GM19238 (cell line): ENCODE results near the gene MYG1.
A peak's percentile ranks its signal among the peaks of the same experiment; 100 is the strongest.
"Not testable (repeated sequence)": the region's sequence is repeated elsewhere in the genome, so short reads cannot be mapped to it uniquely, and the experiment has no call there.

Source experiments
- DNase-seq: peaks from one replicate; pipeline ENCODE4 v3.0.0; 2011; ENCODE audit warnings: low spot score; ENCODE audit not compliant: insufficient read length

Gene MYG1

DNA sequence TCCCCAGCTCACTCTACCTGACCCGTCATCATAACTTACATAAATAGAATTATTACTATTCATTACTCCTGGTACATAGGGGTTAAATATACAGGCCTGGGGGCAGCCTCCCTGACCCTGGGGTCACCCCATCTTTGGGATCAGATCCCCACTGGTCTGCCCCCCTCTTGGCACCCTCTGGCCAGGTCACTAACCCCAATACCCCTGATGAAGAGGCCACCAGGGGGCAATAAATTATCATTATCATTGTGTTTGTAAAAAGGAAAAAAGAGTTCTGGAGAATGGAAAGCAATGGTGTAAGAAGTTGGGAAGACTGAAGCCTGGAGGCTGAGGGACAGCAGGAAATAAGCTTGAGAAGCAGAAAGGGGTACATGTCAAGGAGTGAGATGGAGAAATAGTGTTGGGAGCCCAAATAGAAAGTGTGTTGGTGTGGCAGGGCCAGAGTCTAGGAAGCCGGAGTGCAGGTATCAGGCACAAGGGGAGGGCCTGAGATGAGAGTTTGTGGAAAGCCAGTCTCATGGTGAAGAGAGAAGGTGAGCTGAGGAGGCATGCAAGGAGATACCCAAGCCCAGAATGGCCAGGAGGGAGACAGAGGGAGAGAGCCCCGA lies 28.0 kb downstream of the MYG1 start:
- DNase-seq, result no peak

DNA sequence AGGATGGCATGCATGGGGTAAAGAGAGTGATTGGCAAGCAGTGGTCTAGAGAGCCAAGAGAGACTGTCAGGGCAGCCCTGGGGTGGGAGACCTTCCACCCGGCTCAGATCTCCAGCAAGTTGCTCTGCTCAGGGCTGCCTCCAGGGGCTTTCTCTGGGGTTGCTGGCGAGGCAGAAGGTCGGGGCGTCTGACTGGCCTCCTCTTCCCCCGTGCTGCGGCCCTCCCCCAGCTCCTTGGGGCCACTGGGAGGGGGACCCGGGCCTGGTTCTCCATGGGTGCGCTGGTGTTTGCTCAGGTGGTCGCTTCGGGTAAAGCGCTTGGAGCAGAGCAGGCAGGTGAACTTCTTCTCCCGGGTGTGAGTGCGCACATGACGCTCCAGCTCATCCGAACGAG lies 28.5 kb downstream of the MYG1 start:
- DNase-seq, result no peak

DNA sequence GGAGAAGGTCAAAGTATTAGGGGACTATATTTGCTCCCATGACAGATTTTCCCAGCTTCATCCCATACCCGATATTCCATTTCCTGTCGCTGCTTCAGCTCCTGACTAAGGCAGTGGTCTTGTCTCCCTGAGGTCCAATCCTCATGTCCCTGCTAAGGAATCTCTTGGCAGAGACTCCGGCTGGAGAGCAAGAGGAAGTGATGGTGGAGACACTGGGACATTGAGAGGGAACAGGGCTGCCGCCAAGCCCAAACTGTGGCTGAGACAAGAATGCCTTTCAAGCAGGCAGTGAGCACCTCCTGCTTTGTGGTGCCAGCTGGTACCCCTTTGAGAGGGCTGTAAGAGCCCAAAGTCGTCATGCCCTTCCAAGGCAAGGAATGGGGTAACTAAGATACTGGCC lies 31.2 kb downstream of the MYG1 start:
- no peak for DNase-seq

DNA sequence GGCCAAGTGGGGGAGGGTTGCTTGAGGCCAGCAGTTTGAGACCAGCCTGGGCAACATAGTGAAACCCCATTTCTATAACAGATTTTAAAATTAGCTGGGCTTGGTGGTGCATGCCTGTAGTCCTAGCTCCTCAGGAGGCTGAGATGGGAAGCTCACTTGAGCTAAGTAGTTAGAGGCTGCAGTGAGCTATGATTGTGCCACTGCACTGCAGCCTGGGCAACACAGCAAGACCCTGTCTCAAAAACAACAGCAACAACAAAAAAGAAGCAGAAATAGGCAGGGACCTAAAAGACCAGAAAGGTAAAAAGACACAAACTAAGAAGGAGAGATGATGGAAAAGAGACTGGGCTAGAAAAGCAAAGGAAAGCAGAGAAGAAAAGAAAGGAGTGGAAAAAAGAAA lies 32.8 kb downstream of the MYG1 start:
- DNase-seq, result not testable (repeated sequence)

DNA sequence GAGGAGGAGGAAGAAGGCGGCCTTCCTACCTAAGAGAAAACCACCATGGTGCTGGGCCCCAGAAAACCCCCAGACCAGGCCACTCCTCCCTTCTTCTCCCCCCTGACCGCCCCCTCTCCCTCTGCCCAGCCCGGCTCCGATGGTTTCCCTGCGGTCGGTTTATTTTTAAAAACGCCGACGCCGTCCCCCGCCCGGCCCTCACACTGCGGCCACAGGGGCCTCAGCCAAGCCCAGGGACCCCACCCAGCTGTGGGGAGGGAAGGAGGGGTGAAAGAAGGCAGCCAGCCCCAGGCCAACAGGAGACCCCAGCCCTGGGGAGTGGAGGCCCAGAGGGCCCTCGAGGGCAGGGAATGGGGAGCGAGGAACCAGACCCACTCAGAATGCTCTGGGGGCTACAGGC lies 33.2 kb downstream of the MYG1 start:
- no peak for DNase-seq

DNA sequence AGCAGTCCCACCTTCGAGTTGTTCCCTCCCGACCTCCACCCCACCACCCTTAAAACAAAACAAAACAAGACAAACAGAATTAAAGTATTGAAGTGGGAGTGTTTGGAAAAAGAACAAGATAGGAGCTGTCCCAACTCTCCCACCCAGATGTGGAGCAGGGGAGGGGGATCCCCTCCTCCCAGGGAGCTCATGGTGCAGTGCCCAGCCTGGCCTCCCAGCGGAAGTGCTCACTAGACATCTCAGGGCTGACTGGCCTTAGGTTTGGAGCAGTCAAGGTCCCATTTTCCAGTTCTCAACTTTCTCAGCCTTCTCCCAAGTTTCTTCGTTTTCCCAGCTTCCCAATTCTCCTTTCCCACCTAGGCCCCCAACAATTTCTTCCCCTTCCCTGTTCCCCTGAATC lies 33.8 kb downstream of the MYG1 start:
- no peak for DNase-seq

DNA sequence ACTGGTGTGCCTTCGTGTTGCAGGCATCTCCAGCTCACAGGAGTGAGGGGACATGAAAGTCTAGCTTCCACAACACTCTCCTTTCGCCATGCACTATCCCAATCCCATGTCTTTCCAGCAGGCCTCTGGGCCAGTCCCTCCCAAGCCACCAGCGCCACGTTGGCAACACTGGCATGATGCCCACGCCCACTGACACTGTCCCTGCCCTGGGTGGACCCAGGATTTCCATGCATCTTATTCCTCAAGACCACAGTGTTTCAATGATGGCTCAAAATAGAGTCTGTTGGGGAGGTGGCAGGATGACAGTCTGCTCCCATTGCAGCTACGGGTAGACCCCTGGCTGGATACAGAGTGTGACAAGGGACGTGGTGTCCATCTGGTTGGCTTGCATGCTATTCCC lies 34.4 kb downstream of the MYG1 start:
- DNase-seq, result no peak

DNA sequence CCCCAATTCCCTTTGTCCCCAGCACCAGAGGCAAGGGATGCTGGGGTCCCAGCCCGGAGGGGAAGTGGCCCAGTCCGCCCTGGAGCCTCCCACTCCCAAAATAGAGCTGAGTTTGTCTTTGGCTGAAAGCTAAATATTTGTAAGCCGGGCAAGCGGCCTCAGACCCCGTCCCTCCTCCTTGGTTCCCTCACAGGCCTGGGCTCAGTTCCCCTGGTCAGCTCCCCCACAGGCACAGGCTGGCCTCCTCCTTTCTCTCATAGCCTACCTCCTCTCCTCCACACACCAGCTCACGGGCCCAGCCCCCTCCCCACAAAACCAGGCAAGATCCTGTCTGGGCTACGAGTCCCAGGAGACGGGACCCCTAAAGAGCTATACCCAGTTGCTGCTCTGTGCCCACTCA lies 35.3 kb downstream of the MYG1 start:
- no peak for DNase-seq

DNA sequence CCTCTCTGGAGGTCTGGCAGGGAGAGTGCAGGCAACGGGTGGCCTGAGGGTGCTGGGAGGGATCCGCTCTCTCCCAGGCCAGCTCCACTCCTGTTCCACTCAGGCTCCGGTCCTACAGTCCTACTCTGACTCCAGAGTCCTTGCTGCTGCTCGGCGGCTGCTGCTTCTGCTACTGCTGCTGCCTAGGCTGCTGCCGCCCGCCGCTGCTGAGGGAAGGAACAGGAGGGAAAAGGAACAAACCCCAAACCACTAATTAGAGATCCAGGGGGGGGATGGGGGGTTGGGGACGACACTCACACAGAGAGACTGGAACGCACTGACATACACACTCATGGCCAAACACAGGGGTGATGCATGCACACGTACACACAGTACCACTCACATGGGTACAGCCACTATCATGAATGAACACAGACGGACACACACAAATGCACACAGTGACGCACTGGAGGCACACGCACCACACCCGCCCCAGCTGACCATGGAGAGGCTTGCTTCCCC lies 36.7 kb downstream of the MYG1 start, which contains the start of gene SP7:
Gene SP7, minus strand, starts transcription at position 174 of the 501 bp plus-strand sequence. CDS start 708 bp downstream, outside the sequence.
- no peak for DNase-seq

DNA sequence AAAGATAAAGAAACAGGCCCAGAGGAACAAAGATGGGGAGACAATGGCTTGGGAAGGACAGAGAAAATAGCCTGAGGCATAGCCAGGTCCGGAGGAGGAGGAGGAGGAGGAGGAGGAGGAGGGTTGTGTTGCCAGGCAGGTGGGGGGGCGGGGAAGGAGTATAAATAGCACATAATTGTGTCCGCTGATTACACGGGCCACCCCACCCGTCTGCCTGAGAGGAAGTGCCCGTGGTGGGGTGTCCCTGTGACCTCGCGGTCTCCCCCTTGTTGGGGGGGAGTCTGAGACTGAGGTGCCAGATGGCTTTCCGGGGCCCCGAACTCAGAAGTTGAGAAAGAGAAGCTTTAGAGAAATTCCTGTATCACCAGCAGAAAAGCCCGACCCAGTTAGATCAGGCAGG lies 38.5 kb downstream of the MYG1 start:
- DNase-seq, result no peak

DNA sequence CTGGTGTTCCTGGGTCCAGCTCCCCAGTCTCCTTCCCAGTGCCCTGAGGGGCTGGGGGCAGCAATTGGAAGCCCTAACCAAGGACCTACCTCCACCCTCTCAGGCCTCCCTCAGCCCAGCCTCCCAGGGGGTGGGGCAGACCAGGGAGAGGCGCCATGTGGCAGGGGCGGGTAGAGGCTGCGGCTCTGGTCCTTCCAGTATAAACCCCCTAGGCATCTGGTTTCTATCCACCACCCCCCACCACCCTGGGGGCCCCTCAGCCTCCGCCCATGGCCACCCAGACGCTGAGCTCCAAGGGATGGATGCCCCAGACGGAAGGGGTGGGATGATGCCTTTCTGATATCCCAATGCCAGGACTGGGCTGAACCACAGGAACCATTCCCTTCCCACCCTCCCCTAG lies 39.4 kb downstream of the MYG1 start:
- DNase-seq, result no peak

DNA sequence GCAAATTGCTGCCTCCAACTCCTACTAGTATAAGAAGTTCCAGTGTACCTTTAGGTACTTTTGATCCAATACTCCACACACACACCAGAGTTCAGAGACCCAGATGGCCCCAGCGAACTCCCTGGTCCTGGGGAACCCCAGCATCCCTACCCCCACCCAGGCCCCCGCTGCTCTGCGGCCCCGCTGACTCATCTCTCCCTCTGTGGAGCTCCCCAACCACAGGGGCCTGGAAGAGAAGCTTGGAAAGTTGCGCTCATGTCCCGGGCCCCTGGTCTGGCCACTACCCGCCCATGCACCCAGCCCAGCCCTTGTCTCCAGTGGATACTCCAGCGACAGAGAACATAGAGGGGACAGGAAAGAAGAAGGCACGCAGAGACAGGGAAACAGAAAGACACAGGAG lies 40.9 kb downstream of the MYG1 start:
- no peak for DNase-seq

DNA sequence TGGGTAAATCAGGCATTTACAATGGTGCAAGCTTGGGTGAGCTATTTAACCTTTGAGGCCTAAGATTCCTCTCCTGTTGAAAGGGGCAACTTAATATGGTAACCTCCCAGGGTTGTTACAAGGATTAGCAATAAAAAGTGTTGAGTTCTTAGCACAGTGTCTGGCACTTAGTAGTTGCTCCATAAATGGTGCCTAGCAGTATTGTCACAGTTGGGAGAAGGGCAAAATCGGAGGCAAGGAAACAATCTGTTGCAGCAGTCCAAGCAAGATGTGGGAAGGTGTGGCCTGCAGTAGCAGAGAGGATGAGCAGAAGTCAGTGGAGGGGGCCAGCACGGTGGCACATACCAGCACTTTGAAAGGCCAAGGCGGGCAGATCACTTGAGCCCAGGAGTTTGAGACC lies 44.0 kb downstream of the MYG1 start:
- DNase-seq, result no peak

DNA sequence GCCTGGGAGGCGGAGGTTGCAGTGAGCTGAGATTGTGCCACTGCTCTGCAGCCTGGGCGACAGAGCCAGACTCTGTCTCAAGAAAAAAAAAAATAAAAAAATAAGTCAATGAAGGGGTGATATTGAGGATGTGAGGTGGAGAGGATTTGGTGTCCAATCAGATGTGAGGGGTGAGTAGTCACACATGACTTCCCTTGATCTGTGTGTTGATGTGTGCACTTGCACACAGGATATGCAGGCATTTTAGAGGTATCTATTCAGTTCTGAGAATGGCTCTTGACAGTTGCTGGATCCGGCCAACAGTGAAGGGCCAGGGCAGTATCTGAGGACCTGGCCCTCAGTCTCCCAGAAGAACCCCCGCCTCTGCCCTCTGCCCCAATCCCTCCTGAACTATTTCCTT lies 44.5 kb downstream of the MYG1 start:
- DNase-seq, result no peak

DNA sequence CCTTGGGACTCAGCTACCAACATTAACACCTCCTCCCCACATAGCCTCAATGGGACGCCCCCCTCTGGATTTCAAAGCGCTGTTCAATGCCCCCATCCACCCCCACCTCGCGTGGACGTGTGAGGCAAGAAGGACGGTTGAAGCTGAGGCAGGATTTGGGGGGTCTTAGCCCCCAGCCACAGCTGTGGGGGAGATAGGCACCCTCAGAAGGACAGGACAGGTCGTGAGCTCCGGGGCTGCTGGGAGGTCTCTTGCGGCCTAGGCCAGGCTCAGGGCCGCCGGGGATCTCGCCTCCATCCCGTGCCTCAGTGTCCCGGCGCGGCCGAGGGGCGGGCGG lies 45.0 kb downstream of the MYG1 start:
- no peak for DNase-seq

DNA sequence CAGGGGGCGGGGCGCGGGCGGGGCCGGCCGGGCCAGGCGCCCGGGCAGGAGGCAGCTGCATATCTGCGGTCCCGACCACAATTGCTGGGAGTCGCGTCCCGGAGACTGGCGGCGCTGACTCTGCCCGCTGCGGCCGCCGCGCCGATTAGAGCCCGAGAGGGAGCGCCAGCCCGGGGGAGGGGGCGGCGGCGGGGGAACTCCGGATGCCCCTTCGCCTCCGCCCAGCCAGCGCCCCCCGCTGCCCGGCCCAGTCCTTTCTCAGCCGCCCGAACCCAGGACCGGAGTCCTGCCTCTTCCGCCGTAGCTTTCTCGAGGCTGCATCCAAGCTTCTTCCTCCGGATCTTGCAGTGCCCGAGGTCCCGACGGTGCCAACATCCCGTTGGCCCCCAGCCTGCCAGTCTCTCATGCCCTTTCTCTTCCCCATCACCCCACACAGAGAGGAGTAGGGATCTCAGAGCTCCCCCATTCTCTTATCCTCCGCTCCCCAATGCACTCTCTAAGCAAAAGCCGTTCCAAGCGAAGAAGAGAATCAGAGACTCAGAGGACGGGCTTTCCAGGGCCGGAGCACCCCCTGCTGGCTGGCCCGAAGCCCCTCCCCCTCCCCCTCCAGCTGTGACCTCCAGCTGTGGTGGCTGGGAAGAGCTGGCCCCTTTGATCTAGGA lies 45.5 kb downstream of the MYG1 start:
- DNase-seq, result peak; percentile 74

DNA sequence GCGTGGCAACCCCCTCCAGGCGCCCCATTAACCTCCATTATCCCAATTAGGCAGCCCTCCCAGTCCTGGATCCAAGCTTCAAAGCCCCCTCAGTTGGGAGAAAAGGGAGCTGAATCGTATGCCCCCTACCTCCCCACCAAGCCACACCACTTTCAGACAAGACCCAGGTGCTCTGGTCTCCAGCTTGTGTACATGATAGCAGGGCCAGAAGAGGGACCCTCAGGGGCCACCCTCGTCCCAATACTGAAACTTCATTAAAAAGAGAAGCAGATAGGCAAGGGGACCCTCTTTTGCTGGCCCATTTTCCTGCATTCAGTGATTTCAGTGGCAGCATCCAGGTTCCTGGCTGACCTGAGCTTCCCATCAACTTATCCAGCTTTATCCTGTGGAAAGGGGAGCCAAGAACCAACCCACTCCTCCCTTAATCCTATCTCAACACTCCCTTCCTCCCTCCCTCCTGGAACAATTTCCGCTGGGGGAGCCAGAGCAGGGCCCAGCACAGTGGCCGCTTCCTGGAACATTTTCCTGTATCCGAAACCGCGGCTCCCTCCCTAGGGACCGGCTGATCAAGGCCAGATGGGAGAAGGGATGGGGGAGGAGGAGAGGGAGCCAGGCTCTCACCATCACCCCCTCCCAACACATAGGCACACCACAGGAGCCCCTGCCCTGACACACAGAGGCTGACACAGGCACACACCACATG lies 46.1 kb downstream of the MYG1 start:
- no peak for DNase-seq

DNA sequence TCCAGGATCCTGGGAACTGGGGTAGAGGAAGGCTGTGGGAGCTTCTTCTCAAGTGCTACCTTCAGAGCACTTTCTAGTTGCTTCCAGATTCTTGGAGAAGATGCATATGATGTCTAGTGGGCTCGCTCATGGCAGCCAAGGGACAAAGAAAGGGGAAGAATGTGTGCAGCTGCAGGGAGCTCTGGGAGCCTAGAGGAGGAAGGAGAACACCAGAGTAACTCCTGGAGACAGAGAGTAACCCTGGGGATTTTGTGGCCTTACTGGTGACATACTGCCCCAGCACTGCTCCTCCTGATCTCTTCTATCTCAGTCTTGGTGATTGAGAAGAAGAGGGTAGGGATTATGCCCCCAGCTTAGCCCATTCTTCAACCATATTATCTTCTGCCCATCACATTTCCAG lies 47.0 kb downstream of the MYG1 start:
- DNase-seq, result no peak

DNA sequence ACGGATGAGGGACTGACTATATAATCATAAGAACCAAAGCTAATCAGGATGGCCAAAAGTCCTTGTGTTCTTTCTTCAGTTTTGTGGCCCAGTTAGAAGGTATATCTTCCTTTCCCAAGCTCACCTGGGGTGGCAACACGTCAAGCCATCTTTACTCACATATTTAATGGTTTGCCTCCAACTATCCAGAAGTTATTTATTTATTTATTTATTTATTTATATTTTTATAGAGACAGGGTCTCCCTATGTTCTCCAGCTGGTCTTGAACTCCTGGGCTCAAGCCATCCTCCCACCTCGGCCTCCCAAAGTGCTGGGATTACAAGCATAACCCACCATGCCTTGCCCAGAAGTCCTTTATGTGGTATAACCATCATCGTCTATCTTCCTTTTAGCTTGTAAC lies 48.4 kb downstream of the MYG1 start:
- DNase-seq, result no peak

DNA sequence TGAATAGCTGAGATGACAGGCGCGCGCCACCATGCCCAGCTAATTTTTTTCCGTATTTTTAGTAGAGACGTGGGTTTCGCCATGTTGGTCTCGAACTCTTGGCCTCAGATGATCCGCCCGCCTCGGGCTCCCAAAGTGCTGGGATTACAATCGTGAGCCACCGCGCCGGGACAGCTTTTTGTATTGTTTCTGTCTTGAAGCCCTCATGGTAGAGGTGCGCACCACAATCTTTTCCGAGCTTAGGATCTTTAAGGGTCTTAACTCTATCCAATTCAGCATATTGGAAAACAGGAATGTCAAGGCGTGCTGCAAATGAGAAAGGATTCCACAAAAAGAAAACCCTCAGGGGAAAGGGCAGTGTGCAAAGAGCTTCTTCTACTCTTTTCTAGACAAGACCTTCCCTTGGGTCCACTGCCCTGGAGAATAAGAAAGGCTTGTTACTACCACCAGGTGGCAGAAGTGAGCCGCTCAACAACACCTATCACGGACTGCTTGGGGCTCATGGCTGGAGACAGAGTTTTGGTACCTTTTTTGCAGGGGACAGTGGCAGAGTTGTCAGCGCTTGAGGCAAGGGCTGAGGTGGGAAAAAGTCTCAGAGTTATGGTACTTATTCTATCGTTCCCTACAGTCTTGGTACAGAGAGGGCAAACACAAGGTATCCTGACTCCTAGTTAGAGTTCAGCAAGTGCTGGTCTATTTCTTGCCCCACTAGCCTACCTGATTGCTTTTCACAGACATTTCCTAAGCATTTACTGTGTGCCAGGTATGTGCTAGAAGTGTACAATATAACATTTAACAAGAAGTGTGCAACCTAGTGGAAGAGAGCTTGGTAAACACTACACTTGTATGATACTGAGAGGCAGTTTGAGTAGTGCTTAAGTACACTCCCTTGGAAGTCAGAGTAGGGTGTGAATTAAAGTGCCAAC lies 53.1 kb downstream of the MYG1 start:
- peak; percentile 56 for DNase-seq

DNA sequence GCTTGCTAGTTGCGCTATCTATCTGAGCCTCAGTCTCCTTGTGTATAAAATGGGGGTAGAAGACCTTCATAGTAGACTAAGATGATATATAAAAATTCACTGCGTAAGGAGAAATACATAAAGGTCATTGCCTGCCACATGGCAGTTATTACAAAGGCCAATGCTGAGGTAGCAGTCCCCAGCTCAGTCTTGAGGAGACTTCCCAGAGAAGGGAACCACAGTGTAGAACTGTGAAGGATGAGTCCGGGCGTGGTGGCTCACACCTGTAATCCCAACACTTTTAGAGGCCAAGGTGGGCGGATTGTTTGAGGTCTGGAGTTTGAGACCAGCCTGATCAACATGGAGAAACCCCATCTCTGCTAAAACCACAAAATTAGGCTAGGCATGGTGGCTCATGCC lies 53.8 kb downstream of the MYG1 start:
- no peak for DNase-seq

DNA sequence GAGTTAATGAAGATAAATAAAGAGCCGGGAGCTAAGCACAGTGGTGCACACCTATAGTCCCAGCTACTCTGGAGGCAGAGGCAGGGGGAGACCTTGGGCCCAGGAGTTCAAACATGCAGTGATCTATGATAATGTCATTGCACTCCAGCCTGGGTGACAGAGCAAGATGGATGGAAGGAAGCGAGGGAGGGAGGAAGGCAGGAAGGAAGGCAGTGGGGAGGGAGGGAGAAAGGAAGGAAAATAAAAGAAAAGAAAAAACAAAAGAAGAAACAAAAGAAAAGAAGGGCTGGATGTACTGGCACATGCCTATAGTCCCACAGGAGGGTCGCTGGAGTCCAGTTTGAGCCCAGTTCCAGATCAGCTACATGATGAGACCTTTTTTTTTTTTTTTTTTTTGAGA lies 55.6 kb downstream of the MYG1 start:
- DNase-seq, result no peak
